ENCODE data around the gene IFNGR1.
"Not testable (repeated sequence)": the region's sequence is repeated elsewhere in the genome, so short reads cannot be mapped to it uniquely, and the experiment has no call there.

Gene IFNGR1

DNA sequence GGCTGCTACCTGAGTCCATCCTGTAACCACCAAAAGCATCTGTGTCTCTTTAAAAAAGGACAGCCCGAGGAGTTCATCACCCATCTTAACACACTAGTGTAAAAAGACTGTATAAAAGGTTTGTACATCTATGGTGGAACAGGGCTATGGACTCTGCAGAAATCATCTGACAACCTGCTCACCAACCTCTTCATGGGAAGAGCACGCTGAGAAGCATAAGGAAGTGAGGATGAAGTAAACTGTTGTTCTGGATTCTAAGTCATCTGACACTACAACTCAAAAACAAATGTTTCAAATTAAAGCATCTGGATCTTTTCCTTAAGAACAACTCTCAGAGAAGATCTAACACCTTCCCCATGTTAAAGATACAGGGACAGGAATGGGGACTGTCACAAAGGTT is 5.4 kb downstream of the IFNGR1 start:
- H3K4me3 ChIP-seq (ENCODE audit: low read depth, low read length), result no peak overlapping the region
- DNase-seq (ENCODE audit: low read depth), result no peak
- no peak for TF ChIP-seq CTCF (conservative IDR thresholded peaks at IDR 0.05; ENCODE audit: low read depth, low read length)

DNA sequence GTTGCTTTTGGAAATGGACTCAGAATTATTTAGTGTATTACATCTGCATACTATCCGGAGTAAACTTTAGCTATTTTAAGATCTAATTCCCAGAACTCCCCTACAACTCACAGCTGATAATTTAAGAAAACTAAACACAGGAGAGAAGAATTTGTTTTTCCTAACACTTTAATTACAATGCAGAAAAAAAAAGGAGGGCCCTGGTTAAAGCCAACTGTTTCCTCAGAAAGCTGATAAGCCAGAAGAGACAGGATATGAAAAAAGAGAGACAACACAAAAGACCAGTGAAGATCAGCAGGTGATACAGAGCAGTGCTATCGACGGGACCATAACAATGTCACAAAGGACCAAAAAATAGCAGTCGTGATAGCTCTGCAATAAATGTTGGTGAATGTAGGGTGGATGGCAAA is 5.8 kb downstream of the IFNGR1 start:
- no peak overlapping the region for H3K4me3 ChIP-seq (ENCODE audit: low read depth, low read length)
- no peak for DNase-seq (ENCODE audit: low read depth)
- no peak for TF ChIP-seq CTCF (conservative IDR thresholded peaks at IDR 0.05; ENCODE audit: low read depth, low read length)

- H3K4me3 ChIP-seq (ENCODE audit: low read depth, low read length), result no peak overlapping the region
- TF ChIP-seq CTCF (conservative IDR thresholded peaks at IDR 0.05; ENCODE audit: low read depth, low read length), result no peak
Measured at GRCh38 chr6:137211910-137212309, 7.3 kb downstream of the IFNGR1 start.

GRCh38 chr6:137210903-137211302 is 8.3 kb downstream of the IFNGR1 start:
- H3K4me3 ChIP-seq (ENCODE audit: low read depth, low read length), result no peak overlapping the region
- peak; percentile 70 for DNase-seq (ENCODE audit: low read depth)
- TF ChIP-seq CTCF (conservative IDR thresholded peaks at IDR 0.05; ENCODE audit: low read depth, low read length), result no peak

More at GRCh38 chr6:137211910-137212309, 7.3 kb downstream of the IFNGR1 start:
- DNase-seq (ENCODE audit: low read depth), result no peak

DNA sequence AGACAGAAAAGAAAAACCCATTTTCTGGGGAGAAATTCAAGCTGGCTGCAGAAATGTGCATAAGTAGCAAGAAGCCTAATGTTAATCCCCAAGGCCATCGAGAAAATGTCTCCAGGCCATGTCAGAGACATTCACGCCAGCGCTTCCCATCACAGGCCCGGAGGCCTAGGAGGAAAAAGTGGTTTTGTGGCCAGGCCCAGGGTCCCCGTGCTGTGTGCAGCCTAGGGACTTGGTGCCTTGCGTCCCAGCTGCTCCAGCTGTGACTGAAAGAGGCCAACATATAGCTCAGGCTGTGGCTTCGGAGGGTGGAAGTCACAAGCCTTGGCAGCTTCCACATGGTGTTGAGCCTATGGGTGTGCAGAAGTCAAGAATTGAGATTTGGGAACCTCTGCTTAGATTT is 10.9 kb downstream of the IFNGR1 start:
- no peak overlapping the region for H3K4me3 ChIP-seq (ENCODE audit: low read depth, low read length)
- DNase-seq (ENCODE audit: low read depth), result no peak
- no peak for TF ChIP-seq CTCF (conservative IDR thresholded peaks at IDR 0.05; ENCODE audit: low read depth, low read length)

DNA sequence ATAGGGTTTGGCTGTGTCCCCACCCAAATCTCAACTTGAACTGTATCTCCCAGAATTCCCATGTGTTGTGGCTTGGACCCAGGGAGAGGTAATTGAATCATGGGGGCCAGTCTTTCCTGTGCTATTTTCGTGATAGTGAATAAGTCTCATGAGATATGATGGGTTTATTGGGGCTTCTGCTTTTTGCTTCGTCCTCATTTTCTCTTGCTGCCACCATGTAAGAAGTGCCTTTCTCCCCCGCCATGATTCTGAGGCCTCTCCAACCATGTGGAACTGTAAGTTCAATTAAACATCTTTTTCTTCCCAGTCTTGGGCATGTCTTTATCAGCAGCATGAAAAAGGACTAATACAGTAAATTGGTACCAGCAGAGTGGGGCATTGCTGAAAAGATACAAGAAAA is 11.7 kb downstream of the IFNGR1 start:
- not testable (repeated sequence) for DNase-seq (ENCODE audit: low read depth); H3K4me3 ChIP-seq (ENCODE audit: low read depth, low read length)

DNA sequence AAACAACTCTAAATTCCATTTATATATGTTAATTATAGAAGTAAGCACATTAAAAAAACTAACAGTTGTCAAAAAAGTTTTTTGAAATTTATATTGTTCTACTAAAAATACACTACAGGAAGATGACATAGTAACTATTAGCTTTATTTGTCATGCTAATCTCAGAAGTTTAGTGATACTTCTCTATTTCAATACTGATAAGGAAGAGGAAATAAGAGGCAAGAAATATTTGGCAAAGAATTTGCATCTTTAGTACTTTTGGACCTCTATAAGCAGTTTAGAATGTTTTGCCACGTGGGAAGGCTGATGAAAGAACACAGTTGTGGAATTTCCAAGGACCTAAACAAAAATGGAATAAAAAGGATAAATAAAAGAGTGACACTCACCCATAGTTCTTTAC is 12.6 kb downstream of the IFNGR1 start:
- TF ChIP-seq CTCF (conservative IDR thresholded peaks at IDR 0.05; ENCODE audit: low read depth, low read length), result no peak
- DNase-seq (ENCODE audit: low read depth), result no peak
- no peak overlapping the region for H3K4me3 ChIP-seq (ENCODE audit: low read depth, low read length)

DNA sequence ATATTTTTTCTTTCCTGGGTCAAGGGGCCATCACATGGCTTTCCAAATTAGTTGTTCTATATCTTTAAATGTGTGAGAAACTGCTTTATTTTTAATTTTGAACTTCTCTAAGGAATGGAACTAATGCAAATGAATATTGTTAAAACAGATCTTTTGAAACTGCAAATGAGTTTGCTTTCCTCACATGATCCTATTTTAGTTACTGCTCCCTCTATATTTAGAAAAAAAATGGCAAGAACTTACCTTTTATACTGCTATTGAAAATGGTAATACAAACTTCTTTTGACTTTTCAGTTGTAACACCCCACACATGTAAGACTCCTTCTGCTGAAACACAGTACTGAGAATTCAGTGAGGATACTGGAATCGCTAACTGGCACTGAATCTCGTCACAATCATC is 15.9 kb downstream of the IFNGR1 start:
- no peak overlapping the region for H3K4me3 ChIP-seq (ENCODE audit: low read depth, low read length)
- TF ChIP-seq CTCF (conservative IDR thresholded peaks at IDR 0.05; ENCODE audit: low read depth, low read length), result no peak
- DNase-seq (ENCODE audit: low read depth), result no peak

Data from choroid plexus epithelial cell (primary cell).